Breast epithelium (tissue), 3 donors: ENCODE data around the gene PROS1.

ENCODE experiments used
- POLR2AphosphoS5 ChIP-seq, 3 donors: sonication (generic); formaldehyde crosslinking; IDR thresholded peaks; one replicate each; pipeline ENCODE4 v1.6.1; 2017; ENCODE audit warnings: antibody characterized with exemption in 3 of 3
- TF ChIP-seq, protein P1 (sequence below), 3 donors: fragments of 450-650 bp; IDR thresholded peaks; one replicate each; pipeline ENCODE4 v1.5.1; 2016 to 2017; ENCODE audit warnings: antibody characterized with exemption in 3 of 3, mild to moderate bottlenecking in 3 of 3, moderate library complexity in 3 of 3

DNA sequence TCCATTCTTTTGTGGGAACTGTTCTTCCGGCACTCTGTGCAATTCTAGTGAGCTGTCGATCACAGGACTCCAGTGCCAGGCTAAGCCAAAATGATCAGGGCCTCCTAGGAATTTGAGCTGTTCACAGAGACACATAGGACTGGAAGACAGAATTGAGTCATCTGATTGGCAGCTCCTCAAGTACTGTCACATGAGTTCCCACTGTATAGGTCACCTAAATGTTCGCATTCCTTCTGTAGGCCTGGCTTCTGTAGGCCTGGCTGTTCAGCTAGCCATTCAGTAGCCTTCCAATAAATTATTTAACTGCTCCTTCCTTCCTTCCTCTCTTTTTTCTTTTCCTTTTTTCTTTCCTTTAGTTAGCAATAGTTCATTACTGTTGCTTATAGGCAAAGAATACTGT is 4.3 kb downstream of the PROS1 start:
- TF ChIP-seq, protein P1, sequence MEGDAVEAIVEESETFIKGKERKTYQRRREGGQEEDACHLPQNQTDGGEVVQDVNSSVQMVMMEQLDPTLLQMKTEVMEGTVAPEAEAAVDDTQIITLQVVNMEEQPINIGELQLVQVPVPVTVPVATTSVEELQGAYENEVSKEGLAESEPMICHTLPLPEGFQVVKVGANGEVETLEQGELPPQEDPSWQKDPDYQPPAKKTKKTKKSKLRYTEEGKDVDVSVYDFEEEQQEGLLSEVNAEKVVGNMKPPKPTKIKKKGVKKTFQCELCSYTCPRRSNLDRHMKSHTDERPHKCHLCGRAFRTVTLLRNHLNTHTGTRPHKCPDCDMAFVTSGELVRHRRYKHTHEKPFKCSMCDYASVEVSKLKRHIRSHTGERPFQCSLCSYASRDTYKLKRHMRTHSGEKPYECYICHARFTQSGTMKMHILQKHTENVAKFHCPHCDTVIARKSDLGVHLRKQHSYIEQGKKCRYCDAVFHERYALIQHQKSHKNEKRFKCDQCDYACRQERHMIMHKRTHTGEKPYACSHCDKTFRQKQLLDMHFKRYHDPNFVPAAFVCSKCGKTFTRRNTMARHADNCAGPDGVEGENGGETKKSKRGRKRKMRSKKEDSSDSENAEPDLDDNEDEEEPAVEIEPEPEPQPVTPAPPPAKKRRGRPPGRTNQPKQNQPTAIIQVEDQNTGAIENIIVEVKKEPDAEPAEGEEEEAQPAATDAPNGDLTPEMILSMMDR (IDR thresholded peaks at IDR 0.05), result no peak
- TF ChIP-seq POLR2AphosphoS5 (IDR thresholded peaks at IDR 0.05), result no peak
